ENCODE results near the gene FGF3.

The FGF3 gene

DNA sequence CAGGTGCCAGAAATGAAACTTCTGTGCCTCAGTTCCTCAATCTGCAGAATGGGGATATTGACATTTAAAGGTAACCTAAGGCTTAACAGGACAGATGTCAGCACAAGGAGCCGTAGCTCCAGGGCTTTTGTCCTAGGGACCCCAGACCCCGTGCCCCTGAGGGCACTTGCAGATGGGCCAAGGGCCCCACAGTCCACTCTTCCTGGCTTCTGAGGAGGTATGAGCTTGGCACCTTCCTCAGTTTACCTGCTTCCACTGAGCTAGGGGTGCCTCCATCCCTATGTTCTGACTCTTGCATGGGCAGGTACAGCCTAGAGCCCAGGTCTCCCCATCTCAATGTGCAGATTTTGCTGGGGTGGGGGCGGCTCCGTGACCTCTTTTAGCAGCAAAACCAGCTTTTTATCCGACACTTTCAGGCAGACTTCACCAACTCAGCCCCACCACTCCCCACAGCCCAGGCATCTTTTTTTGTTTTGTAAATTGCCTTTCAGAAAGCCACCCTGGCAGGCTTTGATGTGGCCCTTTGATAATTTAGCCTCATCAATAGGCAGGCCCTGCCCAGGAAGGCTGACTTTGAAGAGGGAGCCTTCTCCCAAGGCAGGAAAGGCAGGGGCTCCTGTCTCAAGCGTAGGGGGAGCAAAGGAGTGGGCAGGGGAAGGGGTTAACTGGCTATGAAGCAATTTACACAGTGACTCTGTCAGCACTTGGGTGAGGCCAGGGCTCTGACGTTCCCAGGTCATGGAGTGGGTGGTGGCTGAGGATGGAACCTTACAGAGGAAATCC lies 23.7 kb upstream of the FGF3 start:
- Histone ChIP-seq H3K36me3 (ENCODE audit: insufficient read depth, low read length) (no peaks in the 10 kb centered on the region), H3K27ac (ENCODE audit: low read depth, low read length) (no peak overlapping the region), H3K27me3 (ENCODE audit: insufficient read depth, low read length) (peaks cover 29% of the 10 kb centered on the region), H3K4me3 (ENCODE audit: low read depth, low read length) (no peak overlapping the region), H3K79me2 (ENCODE audit: control insufficient read depth, insufficient read depth, low read length, unreplicated experiment) (no peaks in the 10 kb centered on the region), H2AFZ (ENCODE audit: low read length, unreplicated experiment) (no peak overlapping the region), H3K4me1 (ENCODE audit: control insufficient read depth, insufficient read depth, low read length, unreplicated experiment) (no peaks in the 10 kb centered on the region)

- H3K27me3 ChIP-seq (ENCODE audit: insufficient read depth, low read length) = peaks cover 24% of the 10 kb centered on the region
- no peak overlapping the region for H3K27ac ChIP-seq (ENCODE audit: low read depth, low read length)
- no peaks in the 10 kb centered on the region for H3K79me2 ChIP-seq (ENCODE audit: control insufficient read depth, insufficient read depth, low read length, unreplicated experiment)
- no peaks in the 10 kb centered on the region for H3K36me3 ChIP-seq (ENCODE audit: insufficient read depth, low read length)
- H3K4me1 ChIP-seq (ENCODE audit: control insufficient read depth, insufficient read depth, low read length, unreplicated experiment) = no peaks in the 10 kb centered on the region
- no peak overlapping the region for H2AFZ ChIP-seq (ENCODE audit: low read length, unreplicated experiment)
- H3K4me3 ChIP-seq (ENCODE audit: low read depth, low read length) = no peak overlapping the region
Observed at GRCh38 chr11:69841859-69842698, 22.9 kb upstream of the FGF3 start.

GRCh38 chr11:69841170-69841858 lies 22.1 kb upstream of the FGF3 start:
- H3K36me3 ChIP-seq (ENCODE audit: insufficient read depth, low read length) = no peaks in the 10 kb centered on the region
- no peaks in the 10 kb centered on the region for H3K79me2 ChIP-seq (ENCODE audit: control insufficient read depth, insufficient read depth, low read length, unreplicated experiment)
- peaks cover 16% of the 10 kb centered on the region for H3K27me3 ChIP-seq (ENCODE audit: insufficient read depth, low read length)
- H3K4me3 ChIP-seq (ENCODE audit: low read depth, low read length) = no peak overlapping the region
- no peak overlapping the region for H3K27ac ChIP-seq (ENCODE audit: low read depth, low read length)
- no peaks in the 10 kb centered on the region for H3K4me1 ChIP-seq (ENCODE audit: control insufficient read depth, insufficient read depth, low read length, unreplicated experiment)
- no peak overlapping the region for H2AFZ ChIP-seq (ENCODE audit: low read length, unreplicated experiment)

DNA sequence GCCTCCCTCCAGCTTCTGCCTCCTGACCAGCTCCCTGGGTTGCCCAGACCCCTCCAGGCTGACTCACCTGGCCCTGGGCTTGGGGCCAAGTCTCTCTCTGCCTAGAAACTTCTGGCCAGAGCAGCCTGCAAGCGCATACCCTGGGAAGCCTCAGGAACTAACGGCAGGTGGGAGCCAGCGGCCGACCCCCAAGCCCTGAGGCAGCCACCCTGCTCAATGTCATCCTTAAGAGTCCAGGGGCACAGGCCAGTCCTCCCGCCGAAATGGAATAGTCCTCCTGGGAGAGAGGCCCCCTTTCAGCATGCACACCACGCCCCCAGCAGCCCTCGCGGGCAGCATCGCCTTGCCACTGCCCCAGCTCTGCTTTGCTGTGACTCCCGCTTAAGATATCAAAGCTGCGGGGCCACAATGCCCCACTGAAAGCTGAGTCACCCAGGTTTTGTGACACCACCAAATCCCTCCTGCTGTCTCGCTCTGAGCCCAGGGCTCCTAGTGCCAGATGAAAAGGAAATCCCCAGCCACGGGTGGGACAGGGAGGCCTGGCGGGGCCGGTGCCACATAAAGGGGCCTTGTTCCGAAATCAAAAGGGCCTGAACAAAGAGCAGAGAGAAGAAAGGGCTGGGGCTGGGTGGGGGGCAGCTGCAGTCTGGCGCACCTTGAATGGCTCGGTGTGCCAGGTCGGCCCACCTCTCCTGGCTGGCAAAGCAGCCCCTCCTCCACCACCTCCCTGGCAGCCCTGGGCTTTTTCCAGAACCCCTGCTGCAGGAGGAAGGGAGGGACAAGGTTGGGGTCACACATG lies 21.4 kb upstream of the FGF3 start:
- peaks cover 13% of the 10 kb centered on the region for H3K27me3 ChIP-seq (ENCODE audit: insufficient read depth, low read length)

DNA sequence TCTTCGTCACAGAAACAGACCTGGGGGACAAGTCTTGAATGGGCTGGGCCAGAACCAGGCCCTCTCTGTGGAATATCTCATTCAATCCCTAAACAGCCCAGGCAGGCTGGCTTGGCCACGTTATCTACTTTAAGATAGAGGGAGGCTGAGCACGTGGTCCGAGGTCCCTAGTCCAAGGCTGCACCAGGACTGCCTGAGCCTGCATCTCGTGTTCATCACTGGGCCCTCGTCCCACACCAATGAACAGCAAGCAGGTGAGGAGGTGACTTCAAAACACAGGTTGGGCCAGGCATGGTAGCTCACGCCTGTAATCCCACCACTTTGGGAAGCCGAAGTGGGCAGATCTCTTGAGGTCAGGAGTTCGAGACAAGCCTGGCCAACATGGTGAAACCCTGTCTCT lies 20.3 kb upstream of the FGF3 start:
- Histone ChIP-seq H3K79me2 (ENCODE audit: control insufficient read depth, insufficient read depth, low read length, unreplicated experiment) (no peaks in the 10 kb centered on the region), H3K27ac (ENCODE audit: low read depth, low read length) (no peak overlapping the region), H3K4me1 (ENCODE audit: control insufficient read depth, insufficient read depth, low read length, unreplicated experiment) (no peaks in the 10 kb centered on the region), H2AFZ (ENCODE audit: low read length, unreplicated experiment) (no peak overlapping the region), H3K4me3 (ENCODE audit: low read depth, low read length) (no peak overlapping the region), H3K27me3 (ENCODE audit: insufficient read depth, low read length) (peaks cover 24% of the 10 kb centered on the region), H3K36me3 (ENCODE audit: insufficient read depth, low read length) (no peaks in the 10 kb centered on the region)

More for the DNA sequence above, 21.4 kb upstream of the FGF3 start:
- Histone ChIP-seq H2AFZ (ENCODE audit: low read length, unreplicated experiment) (no peak overlapping the region), H3K4me1 (ENCODE audit: control insufficient read depth, insufficient read depth, low read length, unreplicated experiment) (no peaks in the 10 kb centered on the region), H3K27ac (ENCODE audit: low read depth, low read length) (no peak overlapping the region), H3K79me2 (ENCODE audit: control insufficient read depth, insufficient read depth, low read length, unreplicated experiment) (no peaks in the 10 kb centered on the region), H3K36me3 (ENCODE audit: insufficient read depth, low read length) (no peaks in the 10 kb centered on the region), H3K4me3 (ENCODE audit: low read depth, low read length) (no peak overlapping the region)

DNA sequence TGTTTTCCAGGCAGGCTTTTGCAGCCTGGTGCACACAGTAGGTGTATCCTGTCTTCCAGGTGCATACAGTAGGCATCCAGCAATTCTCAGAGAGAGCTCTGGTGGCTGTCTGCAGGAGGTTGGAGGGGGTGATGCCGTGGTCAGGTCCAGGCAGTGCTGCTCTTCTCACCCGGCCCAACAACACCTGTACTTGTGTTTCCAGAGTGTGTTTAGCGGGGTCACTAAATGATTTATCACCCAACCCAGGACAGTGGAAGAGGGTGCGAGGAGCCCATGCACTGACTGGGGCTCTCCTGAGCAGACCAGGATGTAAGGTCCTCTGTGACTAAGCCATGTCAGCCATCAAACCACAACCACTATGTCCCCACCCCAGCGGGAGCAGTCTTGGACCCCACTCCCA lies 18.6 kb upstream of the FGF3 start:
- Histone ChIP-seq H3K4me3 (ENCODE audit: low read depth, low read length) (no peak overlapping the region), H3K27ac (ENCODE audit: low read depth, low read length) (no peak overlapping the region), H3K79me2 (ENCODE audit: control insufficient read depth, insufficient read depth, low read length, unreplicated experiment) (no peaks in the 10 kb centered on the region), H2AFZ (ENCODE audit: low read length, unreplicated experiment) (no peak overlapping the region), H3K4me1 (ENCODE audit: control insufficient read depth, insufficient read depth, low read length, unreplicated experiment) (no peaks in the 10 kb centered on the region), H3K36me3 (ENCODE audit: insufficient read depth, low read length) (no peaks in the 10 kb centered on the region), H3K27me3 (ENCODE audit: insufficient read depth, low read length) (peaks cover 37% of the 10 kb centered on the region)

GRCh38 chr11:69836401-69836800 lies 17.2 kb upstream of the FGF3 start:
- H3K27me3 ChIP-seq (ENCODE audit: insufficient read depth, low read length) = peaks cover 44% of the 10 kb centered on the region
- no peak overlapping the region for H3K4me3 ChIP-seq (ENCODE audit: low read depth, low read length)
- H3K36me3 ChIP-seq (ENCODE audit: insufficient read depth, low read length) = no peaks in the 10 kb centered on the region
- H3K4me1 ChIP-seq (ENCODE audit: control insufficient read depth, insufficient read depth, low read length, unreplicated experiment) = no peaks in the 10 kb centered on the region
- no peaks in the 10 kb centered on the region for H3K79me2 ChIP-seq (ENCODE audit: control insufficient read depth, insufficient read depth, low read length, unreplicated experiment)
- H3K27ac ChIP-seq (ENCODE audit: low read depth, low read length) = no peak overlapping the region
- no peak overlapping the region for H2AFZ ChIP-seq (ENCODE audit: low read length, unreplicated experiment)

DNA sequence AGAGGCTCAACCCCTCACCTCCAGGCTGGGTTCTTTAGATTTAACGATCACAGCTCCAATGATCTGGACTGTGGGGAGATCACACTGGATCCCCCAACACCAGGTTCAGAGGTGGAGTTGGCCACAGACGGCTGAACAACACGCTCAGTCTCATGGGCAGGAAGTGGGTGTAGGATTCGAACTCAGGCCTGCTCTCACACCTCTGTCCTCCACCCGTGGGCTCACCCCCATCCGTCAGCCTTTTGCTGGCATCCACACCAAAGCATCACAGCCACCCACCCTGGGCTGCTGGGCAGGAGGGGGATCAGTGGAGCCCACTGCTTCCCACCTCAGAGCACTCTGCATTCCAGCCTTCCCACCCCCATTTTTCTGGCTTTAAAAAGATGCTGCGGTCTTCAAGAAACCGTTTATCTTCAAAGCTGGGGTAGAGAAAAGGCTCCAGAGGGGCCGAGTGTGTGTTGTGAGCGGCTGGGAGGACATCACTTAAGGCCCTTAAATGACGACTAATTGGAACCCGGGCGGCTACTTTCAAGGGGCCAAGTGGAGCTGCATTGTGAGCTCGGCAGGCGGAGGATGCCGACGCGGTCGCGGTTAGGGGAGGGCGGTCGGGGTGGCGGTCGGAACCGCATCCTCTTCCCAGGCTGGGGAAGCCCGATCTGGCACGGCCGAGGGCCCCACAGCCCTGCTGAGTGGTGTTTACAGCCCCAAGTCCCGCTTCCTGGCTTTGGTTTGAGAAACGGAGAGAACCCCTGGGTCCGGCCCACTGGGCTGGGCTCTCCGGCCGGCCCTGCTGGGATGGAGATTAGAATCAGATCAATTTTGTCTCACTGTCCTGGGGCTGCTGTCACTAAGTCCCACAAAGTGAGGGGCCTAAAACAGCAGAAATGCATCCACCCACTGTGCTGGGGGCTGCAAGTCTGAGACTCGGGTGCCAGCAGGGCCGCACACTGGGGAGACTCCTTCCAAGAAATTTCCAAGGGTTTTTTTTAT lies 15.9 kb upstream of the FGF3 start:
- H3K27ac ChIP-seq (ENCODE audit: low read depth, low read length) = no peak overlapping the region
- H2AFZ ChIP-seq (ENCODE audit: low read length, unreplicated experiment) = no peak overlapping the region
- peaks cover 43% of the 10 kb centered on the region for H3K27me3 ChIP-seq (ENCODE audit: insufficient read depth, low read length)
- H3K79me2 ChIP-seq (ENCODE audit: control insufficient read depth, insufficient read depth, low read length, unreplicated experiment) = no peaks in the 10 kb centered on the region
- H3K4me1 ChIP-seq (ENCODE audit: control insufficient read depth, insufficient read depth, low read length, unreplicated experiment) = no peaks in the 10 kb centered on the region
- H3K36me3 ChIP-seq (ENCODE audit: insufficient read depth, low read length) = no peaks in the 10 kb centered on the region
- H3K4me3 ChIP-seq (ENCODE audit: low read depth, low read length) = no peak overlapping the region

- H3K4me3 ChIP-seq (ENCODE audit: low read depth, low read length) = no peak overlapping the region
- H3K79me2 ChIP-seq (ENCODE audit: control insufficient read depth, insufficient read depth, low read length, unreplicated experiment) = no peaks in the 10 kb centered on the region
- H2AFZ ChIP-seq (ENCODE audit: low read length, unreplicated experiment) = no peak overlapping the region
- H3K27ac ChIP-seq (ENCODE audit: low read depth, low read length) = no peak overlapping the region
- no peaks in the 10 kb centered on the region for H3K36me3 ChIP-seq (ENCODE audit: insufficient read depth, low read length)
- H3K4me1 ChIP-seq (ENCODE audit: control insufficient read depth, insufficient read depth, low read length, unreplicated experiment) = no peaks in the 10 kb centered on the region
- H3K27me3 ChIP-seq (ENCODE audit: insufficient read depth, low read length) = peaks cover 43% of the 10 kb centered on the region
Observed at GRCh38 chr11:69834251-69834650, 15.0 kb upstream of the FGF3 start.
